K562 (cell line): Measurements from ENCODE around the gene ADAMTS7. TPM values are rescaled to one million over a fixed set of nuclear protein-coding genes. Genes with fewer than 3 reads are reported as not detected.

Experiments
- ATAC-seq: fragments of 200-7000 bp; cut with Tn5 transposase; 3 replicates; pipeline ENCODE4 v1.9.1; 2020; ENCODE audit warnings: moderate library complexity
- BruUV-seq: library from RNA; stranded (reverse); fragments of 400-500 nt; replicated peaks from 2 replicates; lab custom pipeline; 2021; lab: Mats Ljungman, UMichigan
- CTCF ChIA-PET: fragments of 300-600 bp; formaldehyde crosslinking; extraction: SDS; loops from one replicate; lab custom pipeline; 2021; ENCODE audit warnings: low intra/inter-chr PET ratio; lab: Yijun Ruan, JAX
- POLR2A ChIA-PET: fragments of 300-600, 350-650 bp; sonication (Branson Sonifier 250); formaldehyde crosslinking; extraction: SDS; loops from one replicate; lab custom pipeline; 2021; ENCODE audit warnings: antibody characterized with exemption, inconsistent platforms; lab: Yijun Ruan, JAX
- DNase-seq, 4 experiments: peaks; one replicate each; pipeline versions ENCODE4 v3.0.0 to v3.0.0-alpha.2; 2011 to 2018; ENCODE audit warnings: low spot score in 3 of 4, mixed read lengths in 3 of 4; ENCODE audit errors: extremely low read depth in 1 of 4
- FAIRE-seq: peaks from 2 replicates; lab custom pipeline; 2011; peaks lifted over from hg19 to GRCh38; lab: Jason Lieb, UNC
- H2AFZ ChIP-seq: 2 replicates; pipeline ENCODE4 v1.6.0; 2011; ENCODE audit warnings: low read depth, low read length, control low read depth, inconsistent platforms
- H3K27ac ChIP-seq: fragments of 200-600 bp; 3 replicates; pipeline ENCODE4 v1.8.0; 2011; ENCODE audit warnings: low read depth, mild to moderate bottlenecking, control low read depth, inconsistent platforms, low read length, moderate library complexity, mixed read lengths; ENCODE audit errors: extremely low read depth
- H3K27me3 ChIP-seq, 2 experiments: fragments of 300-600 bp in 1 of 2; 2 replicates in 1 of 2; 3 replicates in 1 of 2; pipeline versions ENCODE4 v1.6.0 to v1.8.0; 2011; ENCODE audit warnings: inconsistent platforms in 2 of 2, low read length in 2 of 2, mild to moderate bottlenecking in 1 of 2, mixed read lengths in 1 of 2, moderate library complexity in 1 of 2; ENCODE audit not compliant: control insufficient read depth in 2 of 2, insufficient read depth in 2 of 2
- H3K36me3 ChIP-seq: fragments of 300-600 bp; 3 replicates; pipeline ENCODE4 v1.8.0; 2011; ENCODE audit warnings: mild to moderate bottlenecking, low read length, inconsistent platforms; ENCODE audit not compliant: control insufficient read depth, insufficient read depth
- H3K4me1 ChIP-seq, 2 experiments: fragments of 200-600 bp in 1 of 2; replicated peaks in 1 of 2; 2 replicates in 1 of 2; 3 replicates in 1 of 2; pipeline versions ENCODE4 v1.5.1 to v1.8.0; 2011; ENCODE audit warnings: inconsistent platforms in 2 of 2, low read length in 2 of 2, mild to moderate bottlenecking in 1 of 2, mixed read lengths in 1 of 2, moderate library complexity in 1 of 2; ENCODE audit not compliant: control insufficient read depth in 2 of 2, insufficient read depth in 2 of 2
- H3K4me2 ChIP-seq: 2 replicates; pipeline ENCODE4 v1.6.1; 2011; ENCODE audit warnings: low read length, control low read depth, inconsistent platforms, mixed read lengths; ENCODE audit not compliant: insufficient read depth
- H3K4me3 ChIP-seq: fragments of 200-600 bp; sonication (generic), shearing (Covaris generic); 2 replicates; pipeline ENCODE4 v1.5.1; 2016; ENCODE audit warnings: control low read depth, inconsistent platforms
- H3K79me2 ChIP-seq: fragments of 200-600 bp; 3 replicates; pipeline ENCODE4 v1.8.0; 2011; ENCODE audit warnings: low read length, inconsistent platforms; ENCODE audit not compliant: control insufficient read depth, insufficient read depth
- H3K9ac ChIP-seq, 2 experiments: 2 replicates each; pipeline versions ENCODE4 v1.6.0 to v1.6.1; 2011; ENCODE audit warnings: low read depth in 2 of 2, low read length in 2 of 2, control low read depth in 1 of 2, inconsistent platforms in 1 of 2, mild to moderate bottlenecking in 1 of 2, mixed read lengths in 1 of 2; ENCODE audit not compliant: insufficient read depth in 1 of 2
- H3K9me1 ChIP-seq: one replicate; pipeline ENCODE4 v1.6.0; 2011; ENCODE audit warnings: inconsistent platforms, mild to moderate bottlenecking, low read length, moderate library complexity; ENCODE audit not compliant: control insufficient read depth, insufficient read depth
- H3K9me3 ChIP-seq: replicated peaks from 2 replicates; pipeline ENCODE4 v1.5.1; 2011; ENCODE audit warnings: low read depth, low read length, inconsistent platforms; ENCODE audit not compliant: control insufficient read depth, insufficient read depth
- H4K20me1 ChIP-seq: replicated peaks from 2 replicates; pipeline ENCODE4 v1.6.1; 2011; ENCODE audit warnings: low read length, inconsistent platforms, mixed read lengths; ENCODE audit not compliant: control insufficient read depth, insufficient read depth
- DMBX1 ChIP-seq: fragments of 250-450 bp; sonication (Bioruptor Pico); IDR thresholded peaks from 2 replicates; pipeline ENCODE4 v1.8.0; 2022; ENCODE audit warnings: inconsistent platforms, mild to moderate bottlenecking, moderate library complexity, borderline replicate concordance
- WGBS: fragments of 100-300 bp; shearing (Covaris generic); methylation state at CpG from one replicate; pipeline ENCODE4 v1.1.6; 2016; ENCODE audit warnings: low coverage, mixed read lengths; ENCODE audit not compliant: insufficient coverage; ENCODE audit errors: missing lambda C conversion rate; 5-methylcytosine and 5-hydroxymethylcytosine counted together
- in situ Hi-C: fragments of 300-500 bp; cut with MboI; formaldehyde crosslinking; loops from 4 replicates; pipeline ENCODE4 v1.15.0; 2018; ENCODE audit warnings: inconsistent platforms, mixed read lengths
- intact Hi-C: fragments of 100-400 bp; cut with micrococcal nuclease; formaldehyde crosslinking; loops from 2 replicates; pipeline ENCODE4 v1.14.2; 2022
- polyA plus RNA-seq, 8 experiments: library from polyadenylated mRNA; depleted of rRNA in 4 of 8; stranded (reverse) in 5 of 8; unstranded in 3 of 8; fragments of >200 nt; fragmentation: Nextera tagmentation in 2 of 8; fragmentation: Illumina TruSeq in 1 of 8; extraction: Ambion mirVana in 2 of 8; extraction: Trizol in 1 of 8; gene quantifications; 2 replicates each; pipeline versions ENCODE4 v1.2.1 to v1.2.3, GENCODE V29; 2011 to 2014; ENCODE audit warnings: inconsistent platforms in 1 of 8, missing spikeins in 1 of 8
- total RNA-seq, 7 experiments: library from RNA; depleted of rRNA in 6 of 7; stranded (reverse); fragments of >200 nt in 6 of 7; fragmentation: Illumina TruSeq in 2 of 7; extraction: Trizol in 2 of 7; gene quantifications; 2 replicates each; pipeline versions ENCODE4 v1.2.1 to v1.2.3, GENCODE V29; 2011 to 2021; ENCODE audit warnings: low replicate concordance in 1 of 7
- TF ChIP-seq, protein P1 (sequence below): fragments of 200-800 bp; sonication (Bioruptor generic); IDR thresholded peaks from 2 replicates; pipeline ENCODE4 v1.6.1; 2016; ENCODE audit warnings: missing genetic modification characterization, missing compliant biosample characterization
- TF ChIP-seq, protein P2 (sequence below): fragments of 200-600 bp; sonication (generic); IDR thresholded peaks from one replicate; pipeline ENCODE4 v1.6.1; 2012; ENCODE audit warnings: mild to moderate bottlenecking, low read depth, low read length, inconsistent platforms

The ADAMTS7 gene
- total and polyA plus RNA-seq, 9 of the 15 experiments (the other 6 are each of a cell fraction or from before 2014, with no cell fraction given): 0.05 to 0.07 TPM; not detected in 7

DNA sequence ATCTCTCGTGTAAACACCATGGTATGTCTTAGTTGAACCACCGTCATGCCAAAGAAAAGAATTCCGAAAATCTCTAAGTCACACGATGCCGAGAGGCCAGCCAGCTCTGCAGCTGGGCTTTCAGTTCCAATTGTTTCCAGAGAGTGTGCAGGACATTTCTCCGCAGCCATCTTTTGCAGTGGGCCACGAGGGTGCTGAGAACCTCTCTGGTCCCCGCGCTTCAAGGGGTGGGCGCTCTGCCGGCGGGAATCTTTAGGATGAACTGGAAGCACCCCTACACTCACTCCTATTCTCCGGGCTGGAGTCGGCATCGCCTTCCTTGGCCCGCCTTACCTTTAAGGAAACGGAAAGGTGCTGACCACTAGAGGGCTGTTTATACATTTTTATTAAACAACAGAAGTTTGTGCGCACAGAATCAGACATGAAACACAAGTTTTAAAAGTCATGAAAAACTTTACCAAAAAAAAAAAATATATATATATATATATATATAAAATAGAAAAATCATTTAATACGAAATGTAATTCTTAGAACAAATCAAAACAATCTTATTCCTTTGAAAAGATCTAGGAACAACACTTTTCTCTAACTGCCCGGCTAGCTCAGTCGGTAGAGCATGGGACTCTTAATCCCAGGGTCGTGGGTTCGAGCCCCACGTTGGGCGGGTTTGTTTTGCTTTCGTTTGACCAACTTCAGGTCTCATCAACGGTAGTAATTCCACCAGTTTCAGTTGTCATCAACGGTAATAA lies 48.9 kb upstream of the ADAMTS7 start:
- Histone ChIP-seq H3K4me3 (peak overlapping the region; percentile 54), H3K36me3 (no peaks in the 10 kb centered on the region), H3K27ac (peak overlapping the region; percentile 66; the same call in 2 of the 3 replicates), H4K20me1 (no peaks in the 10 kb centered on the region), H3K9ac (peak overlapping the region; percentile 72 to 88), H3K9me3 (no peaks in the 10 kb centered on the region), H3K27me3 (no peaks in the 10 kb centered on the region), H2AFZ (peak overlapping the region; percentile 99), H3K9me1 (no peaks in the 10 kb centered on the region), H3K4me1 (peaks cover 0 to 4% of the 10 kb centered on the region in 2 experiments; a peak in 1 of 5 replicates), H3K79me2 (no peaks in the 10 kb centered on the region), H3K4me2 (peak overlapping the region; percentile 84)
- DNase-seq (peak; percentile 70 to 87 (median 72)), FAIRE-seq (peak; percentile 93), ATAC-seq (peak; percentile 92)
- ChIA-PET CTCF (interaction anchor here (0.6 to 1.3 kb wide), 3 partner anchors 12 to 173 kb away, joined by 3 to 6 read pairs (median 3); partner anchors contain the start of gene MORF4L1), POLR2A (interaction anchor here (0.7 to 1.3 kb wide), 5 partner anchors 11 to 43 kb away, joined by 3 to 4 read pairs (median 3); partner anchors contain the start of gene MORF4L1)
- in situ Hi-C loops: no loop called here
- intact Hi-C loops: no loop called here
- under 1% methylated on average over 28 of the region's 28 CpGs for WGBS
- BruUV-seq: no TSS peak
- TF ChIP-seq, protein P1, sequence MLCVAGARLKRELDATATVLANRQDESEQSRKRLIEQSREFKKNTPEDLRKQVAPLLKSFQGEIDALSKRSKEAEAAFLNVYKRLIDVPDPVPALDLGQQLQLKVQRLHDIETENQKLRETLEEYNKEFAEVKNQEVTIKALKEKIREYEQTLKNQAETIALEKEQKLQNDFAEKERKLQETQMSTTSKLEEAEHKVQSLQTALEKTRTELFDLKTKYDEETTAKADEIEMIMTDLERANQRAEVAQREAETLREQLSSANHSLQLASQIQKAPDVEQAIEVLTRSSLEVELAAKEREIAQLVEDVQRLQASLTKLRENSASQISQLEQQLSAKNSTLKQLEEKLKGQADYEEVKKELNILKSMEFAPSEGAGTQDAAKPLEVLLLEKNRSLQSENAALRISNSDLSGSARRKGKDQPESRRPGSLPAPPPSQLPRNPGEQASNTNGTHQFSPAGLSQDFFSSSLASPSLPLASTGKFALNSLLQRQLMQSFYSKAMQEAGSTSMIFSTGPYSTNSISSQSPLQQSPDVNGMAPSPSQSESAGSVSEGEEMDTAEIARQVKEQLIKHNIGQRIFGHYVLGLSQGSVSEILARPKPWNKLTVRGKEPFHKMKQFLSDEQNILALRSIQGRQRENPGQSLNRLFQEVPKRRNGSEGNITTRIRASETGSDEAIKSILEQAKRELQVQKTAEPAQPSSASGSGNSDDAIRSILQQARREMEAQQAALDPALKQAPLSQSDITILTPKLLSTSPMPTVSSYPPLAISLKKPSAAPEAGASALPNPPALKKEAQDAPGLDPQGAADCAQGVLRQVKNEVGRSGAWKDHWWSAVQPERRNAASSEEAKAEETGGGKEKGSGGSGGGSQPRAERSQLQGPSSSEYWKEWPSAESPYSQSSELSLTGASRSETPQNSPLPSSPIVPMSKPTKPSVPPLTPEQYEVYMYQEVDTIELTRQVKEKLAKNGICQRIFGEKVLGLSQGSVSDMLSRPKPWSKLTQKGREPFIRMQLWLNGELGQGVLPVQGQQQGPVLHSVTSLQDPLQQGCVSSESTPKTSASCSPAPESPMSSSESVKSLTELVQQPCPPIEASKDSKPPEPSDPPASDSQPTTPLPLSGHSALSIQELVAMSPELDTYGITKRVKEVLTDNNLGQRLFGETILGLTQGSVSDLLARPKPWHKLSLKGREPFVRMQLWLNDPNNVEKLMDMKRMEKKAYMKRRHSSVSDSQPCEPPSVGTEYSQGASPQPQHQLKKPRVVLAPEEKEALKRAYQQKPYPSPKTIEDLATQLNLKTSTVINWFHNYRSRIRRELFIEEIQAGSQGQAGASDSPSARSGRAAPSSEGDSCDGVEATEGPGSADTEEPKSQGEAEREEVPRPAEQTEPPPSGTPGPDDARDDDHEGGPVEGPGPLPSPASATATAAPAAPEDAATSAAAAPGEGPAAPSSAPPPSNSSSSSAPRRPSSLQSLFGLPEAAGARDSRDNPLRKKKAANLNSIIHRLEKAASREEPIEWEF (CRISPR knock-in tag): no peak
- TF ChIP-seq, protein P2, sequence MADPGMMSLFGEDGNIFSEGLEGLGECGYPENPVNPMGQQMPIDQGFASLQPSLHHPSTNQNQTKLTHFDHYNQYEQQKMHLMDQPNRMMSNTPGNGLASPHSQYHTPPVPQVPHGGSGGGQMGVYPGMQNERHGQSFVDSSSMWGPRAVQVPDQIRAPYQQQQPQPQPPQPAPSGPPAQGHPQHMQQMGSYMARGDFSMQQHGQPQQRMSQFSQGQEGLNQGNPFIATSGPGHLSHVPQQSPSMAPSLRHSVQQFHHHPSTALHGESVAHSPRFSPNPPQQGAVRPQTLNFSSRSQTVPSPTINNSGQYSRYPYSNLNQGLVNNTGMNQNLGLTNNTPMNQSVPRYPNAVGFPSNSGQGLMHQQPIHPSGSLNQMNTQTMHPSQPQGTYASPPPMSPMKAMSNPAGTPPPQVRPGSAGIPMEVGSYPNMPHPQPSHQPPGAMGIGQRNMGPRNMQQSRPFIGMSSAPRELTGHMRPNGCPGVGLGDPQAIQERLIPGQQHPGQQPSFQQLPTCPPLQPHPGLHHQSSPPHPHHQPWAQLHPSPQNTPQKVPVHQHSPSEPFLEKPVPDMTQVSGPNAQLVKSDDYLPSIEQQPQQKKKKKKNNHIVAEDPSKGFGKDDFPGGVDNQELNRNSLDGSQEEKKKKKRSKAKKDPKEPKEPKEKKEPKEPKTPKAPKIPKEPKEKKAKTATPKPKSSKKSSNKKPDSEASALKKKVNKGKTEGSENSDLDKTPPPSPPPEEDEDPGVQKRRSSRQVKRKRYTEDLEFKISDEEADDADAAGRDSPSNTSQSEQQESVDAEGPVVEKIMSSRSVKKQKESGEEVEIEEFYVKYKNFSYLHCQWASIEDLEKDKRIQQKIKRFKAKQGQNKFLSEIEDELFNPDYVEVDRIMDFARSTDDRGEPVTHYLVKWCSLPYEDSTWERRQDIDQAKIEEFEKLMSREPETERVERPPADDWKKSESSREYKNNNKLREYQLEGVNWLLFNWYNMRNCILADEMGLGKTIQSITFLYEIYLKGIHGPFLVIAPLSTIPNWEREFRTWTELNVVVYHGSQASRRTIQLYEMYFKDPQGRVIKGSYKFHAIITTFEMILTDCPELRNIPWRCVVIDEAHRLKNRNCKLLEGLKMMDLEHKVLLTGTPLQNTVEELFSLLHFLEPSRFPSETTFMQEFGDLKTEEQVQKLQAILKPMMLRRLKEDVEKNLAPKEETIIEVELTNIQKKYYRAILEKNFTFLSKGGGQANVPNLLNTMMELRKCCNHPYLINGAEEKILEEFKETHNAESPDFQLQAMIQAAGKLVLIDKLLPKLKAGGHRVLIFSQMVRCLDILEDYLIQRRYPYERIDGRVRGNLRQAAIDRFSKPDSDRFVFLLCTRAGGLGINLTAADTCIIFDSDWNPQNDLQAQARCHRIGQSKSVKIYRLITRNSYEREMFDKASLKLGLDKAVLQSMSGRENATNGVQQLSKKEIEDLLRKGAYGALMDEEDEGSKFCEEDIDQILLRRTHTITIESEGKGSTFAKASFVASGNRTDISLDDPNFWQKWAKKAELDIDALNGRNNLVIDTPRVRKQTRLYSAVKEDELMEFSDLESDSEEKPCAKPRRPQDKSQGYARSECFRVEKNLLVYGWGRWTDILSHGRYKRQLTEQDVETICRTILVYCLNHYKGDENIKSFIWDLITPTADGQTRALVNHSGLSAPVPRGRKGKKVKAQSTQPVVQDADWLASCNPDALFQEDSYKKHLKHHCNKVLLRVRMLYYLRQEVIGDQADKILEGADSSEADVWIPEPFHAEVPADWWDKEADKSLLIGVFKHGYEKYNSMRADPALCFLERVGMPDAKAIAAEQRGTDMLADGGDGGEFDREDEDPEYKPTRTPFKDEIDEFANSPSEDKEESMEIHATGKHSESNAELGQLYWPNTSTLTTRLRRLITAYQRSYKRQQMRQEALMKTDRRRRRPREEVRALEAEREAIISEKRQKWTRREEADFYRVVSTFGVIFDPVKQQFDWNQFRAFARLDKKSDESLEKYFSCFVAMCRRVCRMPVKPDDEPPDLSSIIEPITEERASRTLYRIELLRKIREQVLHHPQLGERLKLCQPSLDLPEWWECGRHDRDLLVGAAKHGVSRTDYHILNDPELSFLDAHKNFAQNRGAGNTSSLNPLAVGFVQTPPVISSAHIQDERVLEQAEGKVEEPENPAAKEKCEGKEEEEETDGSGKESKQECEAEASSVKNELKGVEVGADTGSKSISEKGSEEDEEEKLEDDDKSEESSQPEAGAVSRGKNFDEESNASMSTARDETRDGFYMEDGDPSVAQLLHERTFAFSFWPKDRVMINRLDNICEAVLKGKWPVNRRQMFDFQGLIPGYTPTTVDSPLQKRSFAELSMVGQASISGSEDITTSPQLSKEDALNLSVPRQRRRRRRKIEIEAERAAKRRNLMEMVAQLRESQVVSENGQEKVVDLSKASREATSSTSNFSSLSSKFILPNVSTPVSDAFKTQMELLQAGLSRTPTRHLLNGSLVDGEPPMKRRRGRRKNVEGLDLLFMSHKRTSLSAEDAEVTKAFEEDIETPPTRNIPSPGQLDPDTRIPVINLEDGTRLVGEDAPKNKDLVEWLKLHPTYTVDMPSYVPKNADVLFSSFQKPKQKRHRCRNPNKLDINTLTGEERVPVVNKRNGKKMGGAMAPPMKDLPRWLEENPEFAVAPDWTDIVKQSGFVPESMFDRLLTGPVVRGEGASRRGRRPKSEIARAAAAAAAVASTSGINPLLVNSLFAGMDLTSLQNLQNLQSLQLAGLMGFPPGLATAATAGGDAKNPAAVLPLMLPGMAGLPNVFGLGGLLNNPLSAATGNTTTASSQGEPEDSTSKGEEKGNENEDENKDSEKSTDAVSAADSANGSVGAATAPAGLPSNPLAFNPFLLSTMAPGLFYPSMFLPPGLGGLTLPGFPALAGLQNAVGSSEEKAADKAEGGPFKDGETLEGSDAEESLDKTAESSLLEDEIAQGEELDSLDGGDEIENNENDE: no peak
- TF ChIP-seq DMBX1 (CRISPR knock-in tag): no peak
